ENCODE results near the gene FUS. TPM values are rescaled to one million over a fixed set of nuclear protein-coding genes. Genes with fewer than 3 reads are reported as not detected.

The FUS gene
- total and polyA plus RNA-seq, 9 of the 15 experiments (the other 6 are each of a cell fraction or from before 2014, with no cell fraction given), result 43.9 to 575 (median 87.2) TPM

- TF ChIP-seq MYC (IDR thresholded peaks at IDR 0.05; ENCODE audit: low read depth, low read length), result peak; percentile 98
- no peak for TF ChIP-seq MYC (CRISPR knock-in tag; IDR thresholded peaks at IDR 0.05; ENCODE audit: borderline replicate concordance, low read depth)
- no peak for TF ChIP-seq TRIM24 (IDR thresholded peaks at IDR 0.05)
- peak; percentile 53; the same call in 1 of the 2 replicates for TF ChIP-seq KLF16 (IDR thresholded peaks at IDR 0.05)
- no peak for TF ChIP-seq SMAD1 (IDR thresholded peaks at IDR 0.05; ENCODE audit: low read depth, low read length, partially characterized antibody)
- no peak for TF ChIP-seq RFX1 (IDR thresholded peaks at IDR 0.05)
- peak; percentile 44 for TF ChIP-seq U2AF1 (optimal IDR thresholded peaks at IDR 0.05; ENCODE audit: low read depth, low read length)
- no peak for TF ChIP-seq HES1 (IDR thresholded peaks at IDR 0.05; ENCODE audit: low read depth)
- TF ChIP-seq ZNF384 (IDR thresholded peaks at IDR 0.05; ENCODE audit: low read depth, low read length), result 0 out of 2 replicates have a peak, but pooled peaks have one; percentile 19
- TF ChIP-seq SIN3B (IDR thresholded peaks at IDR 0.05; ENCODE audit: low read depth), result peak; percentile 71
- peak in 1 of 2 experiments; percentile 90; a peak in 2 of 4 replicates for TF ChIP-seq NONO (IDR thresholded peaks at IDR 0.05; ENCODE audit: low read depth in 2 of 2, low read length in 1 of 2)
- TF ChIP-seq ZNF224 (CRISPR knock-in tag; IDR thresholded peaks at IDR 0.05), result no peak
- no peak for TF ChIP-seq ZBTB17 (CRISPR knock-in tag; IDR thresholded peaks at IDR 0.05)
- no peak for TF ChIP-seq BCL6 (CRISPR knock-in tag; IDR thresholded peaks at IDR 0.05)
- TF ChIP-seq ZNF140 (CRISPR knock-in tag; IDR thresholded peaks at IDR 0.05), result no peak
- no peak for TF ChIP-seq HINFP (tag; conservative IDR thresholded peaks at IDR 0.05; ENCODE audit: low read depth)
- TF ChIP-seq CBX1 (IDR thresholded peaks at IDR 0.05; ENCODE audit: low read depth), result peak; percentile 20; the same call in 1 of the 2 replicates
- peak; percentile 95 for TF ChIP-seq ZBTB33 (CRISPR knock-in tag; IDR thresholded peaks at IDR 0.05)
- no peak for TF ChIP-seq SNAPC5 (CRISPR knock-in tag; IDR thresholded peaks at IDR 0.05)
- no peak for TF ChIP-seq ETV1 (tag; conservative IDR thresholded peaks at IDR 0.05; ENCODE audit: low read depth)
- peak in 1 of 2 experiments; percentile 48; a peak in 1 of 3 replicates for TF ChIP-seq CBX3 (IDR thresholded peaks at IDR 0.05; ENCODE audit: borderline replicate concordance in 1 of 2, low read length in 2 of 2)
- TF ChIP-seq MECOM (CRISPR knock-in tag; IDR thresholded peaks at IDR 0.05), result no peak
- TF ChIP-seq HDAC1 (IDR thresholded peaks at IDR 0.05), result peak in 1 of 2 experiments; percentile 66; a peak in 1 of 4 replicates
- TF ChIP-seq SOX6 (IDR thresholded peaks at IDR 0.05), result no peak
These were observed 37.6 kb upstream of the FUS start (continued) for GRCh38 chr16:31142109-31143010.
